ENCODE data around the gene LCE1A. TPM values are rescaled to one million over a fixed set of nuclear protein-coding genes. Genes with fewer than 3 reads are reported as not detected.

The LCE1A gene, protein sequence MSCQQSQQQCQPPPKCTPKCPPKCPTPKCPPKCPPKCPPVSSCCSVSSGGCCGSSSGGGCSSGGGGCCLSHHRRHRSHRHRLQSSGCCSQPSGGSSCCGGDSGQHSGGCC
- total RNA-seq (not detected), polyA plus RNA-seq (not detected)
- long read RNA-seq, donor 1, result 0 reads
- long read RNA-seq, donor 2, result 0 reads
- long read RNA-seq, donor 3, result 0 reads

DNA sequence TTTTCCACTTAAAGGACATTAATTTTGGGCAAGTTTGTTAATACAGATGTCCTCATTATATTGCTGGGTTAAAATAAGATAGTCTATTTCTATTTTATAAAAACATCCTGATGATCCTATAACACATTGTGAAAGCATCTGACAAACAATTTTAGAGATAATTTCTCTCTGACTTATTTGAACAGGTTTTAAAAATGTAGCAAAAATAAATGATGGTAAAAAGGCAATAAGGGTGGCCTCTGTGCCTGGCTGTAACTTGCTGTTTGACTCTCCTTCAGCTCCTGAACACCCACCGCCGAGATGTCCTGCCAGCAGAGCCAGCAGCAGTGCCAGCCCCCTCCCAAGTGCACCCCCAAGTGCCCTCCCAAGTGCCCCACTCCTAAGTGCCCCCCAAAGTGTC, at the start of gene LCE1A:
Gene LCE1A, plus strand, starts transcription at position 301 of the 400 bp plus-strand sequence. Its CDS starts 0 bp downstream, at position 301.
- no peak for DNase-seq
- WGBS, 2 donors, result 75 to 97% methylated on average over 2 of the region's 2 CpGs
- Histone ChIP-seq H3K27ac (no peak within 1 kb of the TSS), H3K4me1 (no peaks in the 10 kb centered on the region), H3K36me3 (no peaks in the 10 kb centered on the region), H3K9me3 (no peaks in the 10 kb centered on the region), H3K4me3 (no peak within 1 kb of the TSS), H3K27me3 (peaks cover 0 to 15% (median 0%) of the 10 kb centered on the region in 7 donors)
- intact Hi-C loops (cut with DNase I), result no loop called here
- TF ChIP-seq, protein P1, sequence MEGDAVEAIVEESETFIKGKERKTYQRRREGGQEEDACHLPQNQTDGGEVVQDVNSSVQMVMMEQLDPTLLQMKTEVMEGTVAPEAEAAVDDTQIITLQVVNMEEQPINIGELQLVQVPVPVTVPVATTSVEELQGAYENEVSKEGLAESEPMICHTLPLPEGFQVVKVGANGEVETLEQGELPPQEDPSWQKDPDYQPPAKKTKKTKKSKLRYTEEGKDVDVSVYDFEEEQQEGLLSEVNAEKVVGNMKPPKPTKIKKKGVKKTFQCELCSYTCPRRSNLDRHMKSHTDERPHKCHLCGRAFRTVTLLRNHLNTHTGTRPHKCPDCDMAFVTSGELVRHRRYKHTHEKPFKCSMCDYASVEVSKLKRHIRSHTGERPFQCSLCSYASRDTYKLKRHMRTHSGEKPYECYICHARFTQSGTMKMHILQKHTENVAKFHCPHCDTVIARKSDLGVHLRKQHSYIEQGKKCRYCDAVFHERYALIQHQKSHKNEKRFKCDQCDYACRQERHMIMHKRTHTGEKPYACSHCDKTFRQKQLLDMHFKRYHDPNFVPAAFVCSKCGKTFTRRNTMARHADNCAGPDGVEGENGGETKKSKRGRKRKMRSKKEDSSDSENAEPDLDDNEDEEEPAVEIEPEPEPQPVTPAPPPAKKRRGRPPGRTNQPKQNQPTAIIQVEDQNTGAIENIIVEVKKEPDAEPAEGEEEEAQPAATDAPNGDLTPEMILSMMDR (IDR thresholded peaks at IDR 0.05), result no peak
- ATAC-seq, result no peak

DNA sequence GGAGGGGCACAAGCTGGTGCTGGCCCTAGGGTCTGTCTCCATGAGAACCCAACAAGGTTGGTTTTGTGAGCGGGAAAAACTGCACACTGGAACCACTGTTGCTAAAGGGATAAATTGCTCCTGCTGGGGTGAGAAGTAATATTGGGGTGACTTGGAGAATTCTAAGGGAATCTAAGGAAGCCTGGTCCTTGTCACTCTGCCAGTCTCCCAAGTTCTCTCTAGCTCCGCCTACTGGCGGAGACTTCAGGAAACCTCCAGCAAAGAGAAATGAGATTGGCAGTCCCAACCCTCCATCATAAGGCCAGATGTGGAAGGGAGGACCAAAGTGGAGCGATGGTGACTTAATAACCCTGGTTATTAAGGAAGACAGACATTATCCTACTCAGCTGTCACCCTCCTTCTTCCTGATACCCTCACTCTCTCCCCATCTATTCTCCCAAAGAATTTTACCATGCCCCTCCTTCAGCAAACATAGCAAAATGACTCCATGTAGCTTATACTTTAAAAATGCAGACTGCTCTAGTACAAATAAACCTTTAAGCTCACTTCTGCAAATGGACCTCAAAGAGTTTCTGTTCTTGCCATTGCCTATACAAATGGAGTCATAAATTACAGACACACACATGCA, 49.6 kb upstream of the LCE1A start:
- Histone ChIP-seq H3K27ac (no peak overlapping the region), H3K36me3 (no peaks in the 10 kb centered on the region), H3K9me3 (peaks cover 0 to 6% (median 0%) of the 10 kb centered on the region in 11 donors), H3K4me3 (no peak overlapping the region), H3K27me3 (peaks cover 0 to 4% (median 0%) of the 10 kb centered on the region in 7 donors), H3K4me1 (no peaks in the 10 kb centered on the region)
- intact Hi-C loops (cut with DNase I), result no loop called here
- no peak for DNase-seq
- ATAC-seq, result no peak
- 49 to 59% methylated on average over 4 of the region's 4 CpGs for WGBS, 2 donors
- TF ChIP-seq, protein P1 (IDR thresholded peaks at IDR 0.05), result no peak

DNA sequence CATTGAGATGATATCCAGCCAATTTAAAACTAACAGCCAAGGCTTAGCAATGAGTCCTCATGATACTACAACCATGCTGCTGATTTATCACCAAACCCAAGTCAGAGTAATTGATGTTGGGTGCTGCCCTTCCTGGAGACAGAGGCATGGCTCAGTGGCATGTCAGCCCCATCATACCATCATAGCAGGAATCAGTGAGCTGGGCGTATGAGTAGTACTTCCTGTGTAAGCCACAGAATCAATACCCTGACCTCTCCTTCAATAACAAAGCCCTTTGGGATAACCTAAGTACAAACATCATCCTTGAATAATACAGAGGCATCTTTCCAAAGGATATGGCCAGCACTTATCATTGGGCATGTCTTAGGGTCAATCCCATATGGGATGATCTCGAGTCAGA, 44.2 kb upstream of the LCE1A start:
- Histone ChIP-seq H3K36me3 (no peaks in the 10 kb centered on the region), H3K9me3 (no peaks in the 10 kb centered on the region), H3K27me3 (peaks cover 0 to 35% (median 7%) of the 10 kb centered on the region in 7 donors), H3K4me1 (no peaks in the 10 kb centered on the region), H3K27ac (no peak overlapping the region), H3K4me3 (no peak overlapping the region)
- DNase-seq (no peak), ATAC-seq (no peak)
- intact Hi-C loops (cut with DNase I), result no loop called here
- TF ChIP-seq, protein P1 (IDR thresholded peaks at IDR 0.05), result no peak
- 51 to 53% methylated on average over 2 of the region's 2 CpGs for WGBS, 2 donors

DNA sequence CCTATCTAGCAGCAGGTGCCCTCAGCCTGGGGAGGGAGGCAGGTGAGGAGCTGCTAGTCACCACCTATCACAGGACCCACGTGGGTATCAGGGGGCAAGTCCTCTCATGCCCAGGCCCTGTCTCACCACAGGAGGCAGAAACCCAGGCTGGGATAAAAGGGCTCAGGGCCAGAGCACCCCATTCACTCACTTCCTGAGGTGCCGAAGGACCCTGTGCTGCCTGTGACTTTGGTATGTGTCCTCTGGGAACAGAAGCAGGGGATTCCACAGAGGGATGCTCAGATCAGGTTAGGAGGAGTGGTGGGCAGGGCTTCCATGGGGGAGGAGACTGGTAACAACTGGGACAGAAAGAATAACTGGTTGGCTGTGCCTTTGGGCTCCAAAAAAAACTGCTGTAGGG, 41.2 kb upstream of the LCE1A start, which contains the start of gene LCE1E:
Gene LCE1E, plus strand, starts transcription at position 181 of the 400 bp plus-strand sequence. CDS start 1,043 bp downstream, outside the sequence.
- Histone ChIP-seq H3K4me1 (no peaks in the 10 kb centered on the region), H3K36me3 (no peaks in the 10 kb centered on the region), H3K4me3 (no peak within 1 kb of the TSS), H3K27ac (no peak within 1 kb of the TSS), H3K27me3 (peaks cover 0 to 37% (median 7%) of the 10 kb centered on the region in 7 donors), H3K9me3 (no peaks in the 10 kb centered on the region)
- intact Hi-C loops (cut with DNase I), result no loop called here
- WGBS, 2 donors, result 25 to 26% methylated on average over 2 of the region's 2 CpGs
- DNase-seq, result no peak
- TF ChIP-seq, protein P1 (IDR thresholded peaks at IDR 0.05), result no peak
- ATAC-seq, result no peak

Measured in heart right ventricle (tissue), 16 donors.